IPS-18a (cell line): ENCODE measurements around the gene PCDH15.

Source experiments
- H3K27ac ChIP-seq: one replicate; pipeline ENCODE4 v1.5.1; 2013; ENCODE audit warnings: low read length
- H3K27me3 ChIP-seq: one replicate; pipeline ENCODE4 v1.6.1; 2013; ENCODE audit warnings: mild to moderate bottlenecking, low read length; ENCODE audit not compliant: control insufficient read depth, insufficient read depth
- H3K36me3 ChIP-seq: one replicate; pipeline ENCODE4 v1.6.1; 2013; ENCODE audit warnings: low read depth, low read length; ENCODE audit not compliant: control insufficient read depth
- H3K4me1 ChIP-seq: one replicate; pipeline ENCODE4 v1.6.1; 2013; ENCODE audit warnings: low read depth, low read length; ENCODE audit not compliant: control insufficient read depth
- H3K4me3 ChIP-seq: one replicate; pipeline ENCODE4 v1.5.1; 2013; ENCODE audit warnings: low read length
- H3K9ac ChIP-seq: one replicate; pipeline ENCODE4 v1.6.1; 2013; ENCODE audit warnings: mild to moderate bottlenecking, low read length, moderate library complexity
- H3K9me3 ChIP-seq: one replicate; pipeline ENCODE4 v1.6.1; 2013; ENCODE audit warnings: low read depth, low read length; ENCODE audit not compliant: control insufficient read depth

PCDH15 gene

DNA sequence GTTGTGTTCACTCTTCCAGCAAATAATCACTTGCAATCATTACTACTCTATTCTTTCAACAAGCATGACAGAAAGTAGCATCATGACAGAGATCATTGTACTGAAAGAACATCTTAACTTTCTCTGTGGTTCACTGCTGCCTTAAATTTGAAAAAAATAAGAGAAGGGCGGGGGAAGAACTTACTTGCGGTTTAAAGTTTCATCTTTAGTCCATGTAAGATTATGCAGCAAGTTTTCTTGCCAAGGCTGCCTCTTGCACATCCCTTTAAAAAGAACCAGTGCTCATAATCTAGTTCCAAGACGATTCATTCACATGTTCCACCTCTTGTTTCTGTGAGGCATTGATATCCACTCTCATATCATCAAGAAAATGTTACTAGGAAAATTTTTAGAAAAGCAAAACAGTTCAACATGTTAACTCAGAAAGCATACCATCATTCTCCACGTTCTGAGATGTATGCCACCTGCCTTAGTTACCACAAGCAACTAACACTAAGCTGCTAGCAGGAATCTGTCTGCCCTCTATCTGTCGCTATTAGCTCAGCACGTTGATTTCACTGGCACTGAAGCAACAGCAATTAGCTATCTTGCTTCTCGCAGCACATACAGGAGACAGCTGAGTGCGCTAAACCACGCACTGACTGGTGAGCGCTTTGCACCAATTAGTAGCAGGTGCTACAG lies at the start of gene PCDH15:
TSS of gene PCDH15 (minus strand) at position 491 of the 681 bp plus-strand sequence. CDS start 136,969 bp downstream, outside the sequence.
- no peak within 1 kb of the TSS for H3K9ac ChIP-seq
- no peaks in the 10 kb centered on the region for H3K27me3 ChIP-seq

DNA sequence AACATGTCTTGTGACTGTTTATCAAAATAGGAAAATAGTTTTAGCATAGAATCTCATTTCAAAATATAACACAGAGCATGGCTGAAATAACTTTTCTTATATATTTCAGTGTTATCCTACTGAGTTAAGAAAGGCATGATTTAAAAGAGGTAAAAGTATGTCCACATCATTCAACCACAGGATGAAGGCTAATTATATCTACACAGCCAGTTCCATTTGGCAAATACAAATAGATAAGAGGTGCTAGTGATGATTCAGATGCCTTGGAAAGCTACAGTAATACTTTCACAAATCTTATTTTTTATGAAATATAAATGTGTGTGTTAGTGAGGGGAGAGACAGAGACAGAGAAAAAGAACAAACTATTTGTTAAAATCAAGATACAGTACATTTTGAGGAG lies 42.9 kb upstream of the PCDH15 start:
- Histone ChIP-seq H3K36me3 (no peaks in the 10 kb centered on the region), H3K9ac (no peak overlapping the region), H3K27me3 (no peaks in the 10 kb centered on the region), H3K9me3 (no peaks in the 10 kb centered on the region), H3K27ac (no peak overlapping the region), H3K4me1 (peaks cover 3% of the 10 kb centered on the region), H3K4me3 (no peak overlapping the region)

More for the DNA sequence above, at the start of gene PCDH15:
- peaks cover 5% of the 10 kb centered on the region for H3K4me1 ChIP-seq
- no peak within 1 kb of the TSS for H3K27ac ChIP-seq
- H3K4me3 ChIP-seq = no peak within 1 kb of the TSS
- no peaks in the 10 kb centered on the region for H3K9me3 ChIP-seq
- H3K36me3 ChIP-seq = no peaks in the 10 kb centered on the region

DNA sequence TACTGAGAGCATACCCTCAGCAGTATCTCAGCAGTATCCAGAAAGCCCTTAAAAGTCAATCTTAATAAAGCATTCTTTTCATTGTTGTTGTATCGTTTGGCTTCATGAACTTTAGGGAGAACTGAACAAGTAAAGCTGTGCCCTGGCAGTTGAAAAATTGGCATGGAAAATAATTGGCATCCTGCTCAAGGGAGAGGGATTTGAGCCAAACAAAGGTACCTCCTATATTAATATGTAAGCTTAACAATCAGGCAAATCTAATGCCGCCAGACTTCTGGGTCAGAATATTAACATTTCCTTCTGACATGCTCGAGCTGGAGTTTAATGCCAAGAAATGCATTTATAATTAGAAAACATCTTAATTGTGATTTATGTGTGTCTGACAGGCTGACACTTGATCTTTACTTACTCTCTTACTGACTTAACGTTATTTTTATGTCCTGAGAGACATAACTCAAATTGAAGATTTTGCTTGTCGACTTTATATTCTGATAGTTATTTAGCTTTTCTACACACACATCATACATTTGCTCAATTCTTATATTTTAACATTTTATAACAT lies 42.1 kb upstream of the PCDH15 start:
- no peaks in the 10 kb centered on the region for H3K9me3 ChIP-seq
- H3K27me3 ChIP-seq = no peaks in the 10 kb centered on the region
- no peak overlapping the region for H3K4me3 ChIP-seq
- H3K9ac ChIP-seq = no peak overlapping the region
- H3K36me3 ChIP-seq = no peaks in the 10 kb centered on the region
- peaks cover 3% of the 10 kb centered on the region for H3K4me1 ChIP-seq
- no peak overlapping the region for H3K27ac ChIP-seq

DNA sequence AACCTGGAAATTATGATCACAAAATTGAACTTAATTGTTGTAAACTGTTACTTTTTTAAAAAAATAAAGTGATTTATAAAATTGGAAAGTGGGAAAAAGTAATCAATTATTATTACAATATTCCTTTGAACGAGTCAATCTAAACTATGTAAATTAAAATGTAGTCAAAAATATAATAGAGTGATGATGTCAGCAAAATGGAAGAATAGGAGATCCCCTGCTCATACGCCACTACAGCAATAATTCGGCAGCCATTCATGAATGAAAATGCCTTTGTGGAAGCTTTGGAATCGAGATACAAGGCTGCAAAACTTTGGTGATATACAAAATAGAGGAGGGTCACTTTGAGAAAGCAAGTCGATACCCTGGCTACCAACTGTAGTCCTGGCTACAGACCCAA lies 36.4 kb upstream of the PCDH15 start:
- Histone ChIP-seq H3K36me3 (no peaks in the 10 kb centered on the region), H3K27ac (no peak overlapping the region), H3K4me1 (no peaks in the 10 kb centered on the region), H3K9ac (no peak overlapping the region), H3K27me3 (no peaks in the 10 kb centered on the region), H3K9me3 (no peaks in the 10 kb centered on the region), H3K4me3 (no peak overlapping the region)

DNA sequence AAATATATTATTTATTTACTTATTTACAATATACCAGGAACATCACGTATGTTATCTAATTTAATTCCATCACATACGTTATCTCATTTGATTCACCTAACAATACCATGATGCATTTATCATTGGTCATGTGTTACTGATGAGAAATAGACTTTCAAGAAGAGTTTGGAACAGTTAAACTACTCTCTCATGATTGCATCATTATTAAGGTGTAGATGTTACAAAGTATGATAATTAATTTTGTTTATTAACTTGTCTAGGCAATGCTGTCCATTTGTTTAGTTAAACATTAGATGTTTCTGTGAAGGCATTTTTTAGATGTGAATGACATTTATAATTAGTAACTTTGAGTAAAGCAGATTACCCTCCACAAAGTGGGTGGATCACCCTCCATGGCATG lies 32.0 kb upstream of the PCDH15 start:
- H3K4me3 ChIP-seq = no peak overlapping the region
- H3K4me1 ChIP-seq = no peaks in the 10 kb centered on the region
- no peaks in the 10 kb centered on the region for H3K9me3 ChIP-seq
- no peaks in the 10 kb centered on the region for H3K36me3 ChIP-seq
- no peak overlapping the region for H3K9ac ChIP-seq
- H3K27me3 ChIP-seq = no peaks in the 10 kb centered on the region
- H3K27ac ChIP-seq = no peak overlapping the region

- Histone ChIP-seq H3K27me3 (no peaks in the 10 kb centered on the region), H3K9ac (no peak overlapping the region), H3K27ac (no peak overlapping the region), H3K4me3 (no peak overlapping the region), H3K36me3 (no peaks in the 10 kb centered on the region), H3K4me1 (no peaks in the 10 kb centered on the region), H3K9me3 (no peaks in the 10 kb centered on the region)
Observed at GRCh38 chr10:54826994-54827560, 26.0 kb upstream of the PCDH15 start.

DNA sequence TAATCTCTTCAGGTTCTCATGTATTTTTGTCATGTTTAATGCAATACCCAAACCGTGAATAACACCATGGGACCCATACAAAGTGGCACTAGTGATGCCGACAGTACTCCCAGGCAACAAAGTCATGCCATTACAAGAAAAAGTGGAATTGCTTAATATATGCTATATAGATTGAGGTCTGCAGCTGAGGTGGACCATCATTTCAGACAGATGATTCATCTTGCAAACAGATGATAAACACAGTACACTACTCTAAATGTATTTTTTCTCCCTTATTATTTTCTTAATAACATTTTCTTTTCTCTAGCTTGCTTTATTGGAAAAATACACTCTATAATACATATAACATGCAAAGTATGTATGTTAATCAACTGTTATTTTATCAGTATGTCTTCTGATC lies 14.6 kb upstream of the PCDH15 start:
- no peak overlapping the region for H3K4me3 ChIP-seq
- H3K27me3 ChIP-seq = no peaks in the 10 kb centered on the region
- H3K9ac ChIP-seq = no peak overlapping the region
- H3K27ac ChIP-seq = no peak overlapping the region
- no peaks in the 10 kb centered on the region for H3K36me3 ChIP-seq
- H3K4me1 ChIP-seq = no peaks in the 10 kb centered on the region
- no peaks in the 10 kb centered on the region for H3K9me3 ChIP-seq

GRCh38 chr10:54808186-54808935 lies 7.3 kb upstream of the PCDH15 start:
- Histone ChIP-seq H3K4me3 (no peak overlapping the region), H3K9me3 (no peaks in the 10 kb centered on the region), H3K9ac (no peak overlapping the region), H3K27me3 (no peaks in the 10 kb centered on the region), H3K27ac (no peak overlapping the region), H3K36me3 (no peaks in the 10 kb centered on the region), H3K4me1 (no peaks in the 10 kb centered on the region)

DNA sequence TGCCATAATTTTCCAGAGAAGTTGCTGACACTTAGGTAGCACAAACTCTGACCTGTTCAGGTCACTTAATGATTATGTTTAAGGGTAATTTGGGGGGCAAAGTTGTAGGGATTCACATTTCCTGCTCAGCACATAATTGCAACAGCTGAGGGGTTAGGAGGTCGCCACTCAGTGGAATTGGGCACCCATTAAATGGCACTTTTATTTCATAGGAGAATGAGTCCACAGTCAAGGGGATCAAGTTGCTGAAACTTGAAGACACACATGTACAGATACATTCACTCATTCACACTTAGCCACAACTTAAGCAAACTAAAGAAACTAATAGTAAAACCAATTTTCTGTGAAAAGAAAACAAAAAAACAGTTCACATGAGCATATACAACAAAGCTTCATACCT lies 1.5 kb downstream of the PCDH15 start:
- Histone ChIP-seq H3K27me3 (no peaks in the 10 kb centered on the region), H3K9me3 (no peaks in the 10 kb centered on the region), H3K4me1 (peaks cover 5% of the 10 kb centered on the region), H3K27ac (no peak overlapping the region), H3K4me3 (no peak overlapping the region), H3K9ac (no peak overlapping the region), H3K36me3 (no peaks in the 10 kb centered on the region)

GRCh38 chr10:54797636-54798321 lies 3.3 kb downstream of the PCDH15 start:
- H3K27ac ChIP-seq = no peak overlapping the region
- no peak overlapping the region for H3K9ac ChIP-seq
- no peaks in the 10 kb centered on the region for H3K9me3 ChIP-seq
- no peak overlapping the region for H3K4me3 ChIP-seq
- H3K27me3 ChIP-seq = no peaks in the 10 kb centered on the region
- peaks cover 5% of the 10 kb centered on the region for H3K4me1 ChIP-seq
- no peaks in the 10 kb centered on the region for H3K36me3 ChIP-seq

DNA sequence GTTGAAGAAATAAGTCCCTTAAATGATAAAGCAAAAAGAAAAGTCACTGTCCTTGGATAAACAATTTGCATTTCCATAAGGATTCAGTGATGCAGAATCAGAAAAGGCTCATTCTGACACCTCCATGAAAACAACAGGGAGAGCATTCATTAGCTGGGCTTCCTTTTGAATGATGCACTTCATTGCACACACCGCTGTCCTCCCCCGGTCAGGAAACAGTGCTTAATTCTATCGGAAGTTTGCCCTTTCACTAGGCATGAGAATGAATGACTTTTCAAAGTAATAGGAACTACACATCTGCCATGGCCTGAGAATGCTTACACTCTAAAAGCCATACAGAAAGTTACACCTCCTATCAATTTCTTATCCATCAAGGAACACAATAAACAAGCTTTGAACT lies 4.2 kb downstream of the PCDH15 start:
- Histone ChIP-seq H3K9me3 (no peaks in the 10 kb centered on the region), H3K27ac (no peak overlapping the region), H3K4me1 (peaks cover 5% of the 10 kb centered on the region), H3K9ac (no peak overlapping the region), H3K4me3 (no peak overlapping the region), H3K27me3 (no peaks in the 10 kb centered on the region), H3K36me3 (no peaks in the 10 kb centered on the region)
